WTC11 (cell line): ENCODE measurements around the gene DPP7. TPM values are rescaled to one million over a fixed set of nuclear protein-coding genes. Genes with fewer than 3 reads are reported as not detected.

ENCODE experiments used
- ATAC-seq: fragments of 200-7000 bp; cut with Tn5 transposase; 2 replicates; pipeline ENCODE4 v1.10.0; 2021; ENCODE audit warnings: mild to moderate bottlenecking, moderate library complexity
- CTCF ChIA-PET: fragments of 300-600 bp; sonication (Branson Sonifier 250); formaldehyde crosslinking; loops from one replicate; lab custom pipeline; 2021; ENCODE audit warnings: antibody characterized with exemption; lab: Charles Lee
- POLR2A ChIA-PET: fragments of 350-600 bp; sonication (Branson Sonifier 250); formaldehyde crosslinking; loops from one replicate; lab custom pipeline; 2021; ENCODE audit warnings: antibody characterized with exemption; lab: Charles Lee
- DNase-seq: peaks from one replicate; pipeline ENCODE4 v3.0.0; 2021; ENCODE audit warnings: low spot score
- H3K27ac Mint-ChIP-seq: 2 replicates; pipeline ENCODE4 v1.8.0; 2021; ENCODE audit warnings: mixed read lengths
- H3K27me3 Mint-ChIP-seq: 2 replicates; pipeline ENCODE4 v1.8.0; 2021; ENCODE audit warnings: low read depth, mild to moderate bottlenecking, moderate library complexity, mixed read lengths
- H3K36me3 Mint-ChIP-seq: 2 replicates; pipeline ENCODE4 v1.8.0; 2021; ENCODE audit warnings: mixed read lengths
- H3K4me1 Mint-ChIP-seq: 2 replicates; pipeline ENCODE4 v1.8.0; 2022; ENCODE audit warnings: mixed read lengths
- H3K4me3 Mint-ChIP-seq: 2 replicates; pipeline ENCODE4 v1.8.0; 2021; ENCODE audit warnings: mild to moderate bottlenecking, moderate library complexity, mixed read lengths
- H3K9me3 Mint-ChIP-seq: 2 replicates; pipeline ENCODE4 v1.8.0; 2021; ENCODE audit warnings: mixed read lengths
- AFF4 ChIP-seq: sonication (generic); formaldehyde crosslinking; IDR thresholded peaks from 2 replicates; pipeline ENCODE4 v1.8.1; 2023; ENCODE audit warnings: mild to moderate bottlenecking, missing genetic modification reagents, borderline replicate concordance
- AR ChIP-seq: fragments of 250-450 bp; sonication (Bioruptor Pico); IDR thresholded peaks from 2 replicates; pipeline ENCODE4 v1.9.0; 2021; ENCODE audit warnings: mild to moderate bottlenecking
- CDX4 ChIP-seq: fragments of 250-450 bp; sonication (Bioruptor Pico); IDR thresholded peaks from 2 replicates; pipeline ENCODE4 v1.9.0; 2021; ENCODE audit warnings: moderate library complexity, mild to moderate bottlenecking, inconsistent platforms, borderline replicate concordance
- CTCF ChIP-seq: fragments of 200-600 bp; IDR thresholded peaks from 2 replicates; pipeline ENCODE4 v1.8.0; 2022; ENCODE audit warnings: antibody characterized with exemption
- ELF4 ChIP-seq: sonication (generic); formaldehyde crosslinking; IDR thresholded peaks from 2 replicates; pipeline ENCODE4 v1.8.1; 2022; ENCODE audit warnings: low read depth, mild to moderate bottlenecking, moderate library complexity, missing genetic modification reagents
- ERG ChIP-seq: fragments of 250-450 bp; sonication (Bioruptor Pico); IDR thresholded peaks from 2 replicates; pipeline ENCODE4 v1.8.0; 2021; ENCODE audit warnings: mild to moderate bottlenecking
- FOXK1 ChIP-seq: sonication (generic); formaldehyde crosslinking; IDR thresholded peaks from 2 replicates; pipeline ENCODE4 v1.8.0; 2022; ENCODE audit warnings: mild to moderate bottlenecking, moderate library complexity, missing genetic modification reagents
- GABPB1 ChIP-seq: sonication (generic); formaldehyde crosslinking; IDR thresholded peaks from 2 replicates; pipeline ENCODE4 v1.8.1; 2023; ENCODE audit warnings: mild to moderate bottlenecking, missing genetic modification reagents
- GRHL2 ChIP-seq: fragments of 250-450 bp; sonication (Bioruptor Pico); IDR thresholded peaks from 2 replicates; pipeline ENCODE4 v1.8.0; 2022; ENCODE audit warnings: mild to moderate bottlenecking, moderate library complexity; ENCODE audit not compliant: insufficient replicate concordance, severe bottlenecking
- HMGA2 ChIP-seq: fragments of 250-450 bp; sonication (Bioruptor Pico); IDR thresholded peaks from 2 replicates; pipeline ENCODE4 v1.4.0; 2021; ENCODE audit warnings: mild to moderate bottlenecking, moderate library complexity
- IRF2 ChIP-seq: sonication (generic); formaldehyde crosslinking; IDR thresholded peaks from 2 replicates; pipeline ENCODE4 v1.8.0; 2022; ENCODE audit warnings: low read depth, missing genetic modification reagents, borderline replicate concordance
- MAX ChIP-seq: sonication (generic); formaldehyde crosslinking; IDR thresholded peaks from 2 replicates; pipeline ENCODE4 v1.8.0; 2022; ENCODE audit warnings: mild to moderate bottlenecking, missing genetic modification reagents
- NR1H2 ChIP-seq: sonication (generic); formaldehyde crosslinking; IDR thresholded peaks from 2 replicates; pipeline ENCODE4 v1.9.0; 2021; ENCODE audit warnings: mild to moderate bottlenecking, moderate library complexity, missing genetic modification reagents
- PREB ChIP-seq: sonication (generic); formaldehyde crosslinking; IDR thresholded peaks from 2 replicates; pipeline ENCODE4 v1.8.1; 2022; ENCODE audit warnings: mild to moderate bottlenecking, missing genetic modification reagents, moderate library complexity, borderline replicate concordance
- RORB ChIP-seq: fragments of 250-450 bp; sonication (Bioruptor Pico); IDR thresholded peaks from 2 replicates; pipeline ENCODE4 v1.9.0; 2021; ENCODE audit warnings: mild to moderate bottlenecking
- TEAD1 ChIP-seq: sonication (generic); formaldehyde crosslinking; IDR thresholded peaks from 2 replicates; pipeline ENCODE4 v1.8.0; 2022; ENCODE audit warnings: mild to moderate bottlenecking, missing genetic modification reagents
- USF1 ChIP-seq: sonication (generic); formaldehyde crosslinking; IDR thresholded peaks from 2 replicates; pipeline ENCODE4 v1.8.0; 2022; ENCODE audit warnings: mild to moderate bottlenecking, missing genetic modification reagents
- ZBTB43 ChIP-seq: sonication (generic); formaldehyde crosslinking; IDR thresholded peaks from 2 replicates; pipeline ENCODE4 v1.8.1; 2023; ENCODE audit warnings: mild to moderate bottlenecking, missing genetic modification reagents
- ZMAT4 ChIP-seq: fragments of 250-450 bp; sonication (Bioruptor Pico); IDR thresholded peaks from 2 replicates; pipeline ENCODE4 v1.9.0; 2021; ENCODE audit warnings: mild to moderate bottlenecking
- ZNF121 ChIP-seq: sonication (generic); formaldehyde crosslinking; IDR thresholded peaks from 2 replicates; pipeline ENCODE4 v1.8.0; 2023; ENCODE audit warnings: missing genetic modification reagents
- ZNF416 ChIP-seq: fragments of 250-450 bp; sonication (Bioruptor Pico); IDR thresholded peaks from 2 replicates; pipeline ENCODE4 v1.9.0; 2021; ENCODE audit warnings: mild to moderate bottlenecking, inconsistent platforms
- total RNA-seq: library from RNA; stranded (reverse); gene quantifications from 3 replicates; pipeline ENCODE4 v1.2.3, GENCODE V29; 2021

DPP7 gene
- total RNA-seq, 1 experiment from 2014 or later = 38.9 TPM

GRCh38 chr9:137088121-137088520, 26.4 kb downstream of the DPP7 start (continued):
- TF ChIP-seq AFF4 (no peak), ZNF416 (CRISPR knock-in tag) (no peak), IRF2 (CRISPR knock-in tag) (no peak), HMGA2 (CRISPR knock-in tag) (no peak), FOXK1 (no peak), CDX4 (CRISPR knock-in tag) (no peak)

GRCh38 chr9:137087409-137087925, 27.1 kb downstream of the DPP7 start:
- peaks cover 16% of the 10 kb centered on the region for H3K4me1 Mint-ChIP-seq
- H3K27ac Mint-ChIP-seq = peak overlapping the region; percentile 91
- H3K27me3 Mint-ChIP-seq = peaks cover 9% of the 10 kb centered on the region
- H3K9me3 Mint-ChIP-seq = no peaks in the 10 kb centered on the region
- ChIA-PET CTCF (interaction anchor here (0.5 to 8.7 kb wide), 25 partner anchors 10 to 336 kb away, joined by 3 to 177 read pairs (median 5); partner anchors contain the start of genes C8G, EXD3, NOXA1 and NPDC1), POLR2A (interaction anchor here (0.9 to 2.2 kb wide), 5 partner anchors 10 to 135 kb away, joined by 3 to 21 read pairs (median 5); partner anchors contain the start of genes SAPCD2, TPRN and UAP1L1)
- H3K36me3 Mint-ChIP-seq = peaks cover 10% of the 10 kb centered on the region
- peak overlapping the region; percentile 85 for H3K4me3 Mint-ChIP-seq
- ATAC-seq (peak; percentile 0; the same call in 1 of the 2 replicates), DNase-seq (peak; percentile 31)
- TF ChIP-seq ZNF121 (CRISPR knock-in tag) = no peak
- no peak for TF ChIP-seq ZMAT4
- no peak for TF ChIP-seq ZNF416 (CRISPR knock-in tag)
- TF ChIP-seq ELF4 (CRISPR knock-in tag) = no peak
- TF ChIP-seq RORB (CRISPR knock-in tag) = no peak
- no peak for TF ChIP-seq GRHL2 (CRISPR knock-in tag)
- TF ChIP-seq NR1H2 (CRISPR knock-in tag) = no peak
- TF ChIP-seq GABPB1 (CRISPR knock-in tag) = no peak
- no peak for TF ChIP-seq PREB (CRISPR knock-in tag)
- no peak for TF ChIP-seq USF1
- TF ChIP-seq ERG (CRISPR knock-in tag) = no peak
- no peak for TF ChIP-seq CTCF
- TF ChIP-seq AR (CRISPR knock-in tag) = no peak
- no peak for TF ChIP-seq TEAD1
- TF ChIP-seq MAX (CRISPR knock-in tag) = no peak
- TF ChIP-seq ZBTB43 (CRISPR knock-in tag) = no peak
